Spinal cord (tissue), 10 donors: ENCODE data around the gene DAAM2. TPM values are rescaled to one million over a fixed set of nuclear protein-coding genes. Genes with fewer than 3 reads are reported as not detected.

Experiments
- DNase-seq, 6 donors: peaks; one replicate each; pipeline versions ENCODE4 v3.0.0 to v3.0.0-alpha.2; 2013 to 2015; ENCODE audit warnings: low spot score in 6 of 6, low read depth in 4 of 6
- H3K27ac ChIP-seq: one replicate; pipeline ENCODE4 v1.5.1; 2013; ENCODE audit warnings: low read depth, low read length, control low read depth
- H3K27me3 ChIP-seq: one replicate; pipeline ENCODE4 v1.6.1; 2013; ENCODE audit warnings: low read length; ENCODE audit not compliant: control insufficient read depth, insufficient read depth
- H3K36me3 ChIP-seq: one replicate; pipeline ENCODE4 v1.6.1; 2013; ENCODE audit warnings: low read length; ENCODE audit not compliant: control insufficient read depth, insufficient read depth
- H3K4me1 ChIP-seq: one replicate; pipeline ENCODE4 v1.6.1; 2013; ENCODE audit warnings: low read length; ENCODE audit not compliant: control insufficient read depth, insufficient read depth
- H3K4me3 ChIP-seq: one replicate; pipeline ENCODE4 v1.5.1; 2013; ENCODE audit warnings: low read depth, low read length, control low read depth
- H3K9me3 ChIP-seq: one replicate; pipeline ENCODE4 v1.6.1; 2013; ENCODE audit warnings: low read length; ENCODE audit not compliant: control insufficient read depth, insufficient read depth
- WGBS: methylation state at CpG from one replicate; pipeline ENCODE4 v1.1.5; 2013; ENCODE audit warnings: missing lambda C conversion rate; ENCODE audit not compliant: insufficient coverage; 5-methylcytosine and 5-hydroxymethylcytosine counted together
- polyA plus RNA-seq, 2 donors: library from polyadenylated mRNA; unstranded; fragments of 120-200 nt; gene quantifications; one replicate each; pipeline ENCODE4 v1.2.1, GENCODE V29; 2013; ENCODE audit not compliant: insufficient read length in 2 of 2
- total RNA-seq, 2 donors: library from RNA; depleted of rRNA in 1 of 2; stranded (reverse); fragments of 120-200 nt in 1 of 2; fragments of >200 nt in 1 of 2; gene quantifications; one replicate each; pipeline versions ENCODE4 v1.2.3 to v1.2.4, GENCODE V29; 2013 to 2014
- donor health status: healthy.

Gene DAAM2
- total and polyA plus RNA-seq, 4 donors = 79.5 to 159 (median 107) TPM

GRCh38 chr6:39914239-39914638, 122.1 kb downstream of the DAAM2 start:
- no peak overlapping the region for H3K27ac ChIP-seq
- H3K27me3 ChIP-seq = no peaks in the 10 kb centered on the region
- no peak overlapping the region for H3K4me3 ChIP-seq
- no peaks in the 10 kb centered on the region for H3K4me1 ChIP-seq
- H3K36me3 ChIP-seq = peaks cover 48% of the 10 kb centered on the region
- 100% methylated on average over 3 of the region's 3 CpGs for WGBS
- DNase-seq = no peak
- no peaks in the 10 kb centered on the region for H3K9me3 ChIP-seq

GRCh38 chr6:39915866-39916265, 123.7 kb downstream of the DAAM2 start:
- Histone ChIP-seq H3K4me1 (no peaks in the 10 kb centered on the region), H3K27me3 (no peaks in the 10 kb centered on the region), H3K9me3 (no peaks in the 10 kb centered on the region), H3K36me3 (peaks cover 44% of the 10 kb centered on the region), H3K27ac (no peak overlapping the region), H3K4me3 (no peak overlapping the region)
- no peak for DNase-seq
- 96% methylated on average over 4 of the region's 5 CpGs for WGBS

GRCh38 chr6:39917329-39917728, 125.2 kb downstream of the DAAM2 start:
- Histone ChIP-seq H3K27ac (no peak overlapping the region), H3K36me3 (peaks cover 39% of the 10 kb centered on the region), H3K9me3 (no peaks in the 10 kb centered on the region), H3K4me1 (no peaks in the 10 kb centered on the region), H3K27me3 (no peaks in the 10 kb centered on the region), H3K4me3 (no peak overlapping the region)
- WGBS = no CpG with 5 or more reads among the region's 4 CpGs
- DNase-seq = no peak

GRCh38 chr6:39917981-39918380, 125.8 kb downstream of the DAAM2 start:
- no peaks in the 10 kb centered on the region for H3K9me3 ChIP-seq
- peaks cover 38% of the 10 kb centered on the region for H3K36me3 ChIP-seq
- peaks cover 3% of the 10 kb centered on the region for H3K4me1 ChIP-seq
- H3K4me3 ChIP-seq = no peak overlapping the region
- DNase-seq = no peak
- H3K27me3 ChIP-seq = no peaks in the 10 kb centered on the region
- 80% methylated on average over 1 of the region's 3 CpGs for WGBS
- H3K27ac ChIP-seq = no peak overlapping the region

- peaks cover 11% of the 10 kb centered on the region for H3K4me1 ChIP-seq
- H3K9me3 ChIP-seq = no peaks in the 10 kb centered on the region
- no peak overlapping the region for H3K4me3 ChIP-seq
- DNase-seq = no peak
- no peaks in the 10 kb centered on the region for H3K27me3 ChIP-seq
- WGBS = 100% methylated on average over 3 of the region's 5 CpGs
- H3K27ac ChIP-seq = no peak overlapping the region
- peaks cover 38% of the 10 kb centered on the region for H3K36me3 ChIP-seq
Measured at GRCh38 chr6:39918831-39919230, 126.7 kb downstream of the DAAM2 start.

- H3K27ac ChIP-seq = no peak overlapping the region
- peaks cover 35% of the 10 kb centered on the region for H3K36me3 ChIP-seq
- H3K4me1 ChIP-seq = peaks cover 12% of the 10 kb centered on the region
- no peak overlapping the region for H3K4me3 ChIP-seq
- no peaks in the 10 kb centered on the region for H3K9me3 ChIP-seq
- WGBS = no CpG with 5 or more reads among the region's 3 CpGs
- no peak for DNase-seq
- H3K27me3 ChIP-seq = no peaks in the 10 kb centered on the region
Measured at GRCh38 chr6:39920157-39920556, 128.0 kb downstream of the DAAM2 start.

GRCh38 chr6:39922821-39923220, 130.6 kb downstream of the DAAM2 start:
- H3K4me1 ChIP-seq = peaks cover 12% of the 10 kb centered on the region
- H3K27ac ChIP-seq = no peak overlapping the region
- WGBS = 64% methylated on average over 2 of the region's 5 CpGs

GRCh38 chr6:39923394-39923793, 131.2 kb downstream of the DAAM2 start:
- Histone ChIP-seq H3K9me3 (no peaks in the 10 kb centered on the region), H3K4me1 (peaks cover 12% of the 10 kb centered on the region), H3K27ac (no peak overlapping the region), H3K36me3 (peaks cover 39% of the 10 kb centered on the region), H3K27me3 (no peaks in the 10 kb centered on the region), H3K4me3 (no peak overlapping the region)
- DNase-seq = peak in 1 of 6 donors; percentile 25
- 100% methylated on average over 1 of the region's 5 CpGs for WGBS

More at GRCh38 chr6:39922821-39923220, 130.6 kb downstream of the DAAM2 start:
- H3K9me3 ChIP-seq = no peaks in the 10 kb centered on the region
- H3K4me3 ChIP-seq = no peak overlapping the region
- peaks cover 39% of the 10 kb centered on the region for H3K36me3 ChIP-seq
- no peak for DNase-seq
- no peaks in the 10 kb centered on the region for H3K27me3 ChIP-seq

GRCh38 chr6:39923861-39924260, 131.7 kb downstream of the DAAM2 start:
- Histone ChIP-seq H3K4me3 (no peak overlapping the region), H3K27ac (no peak overlapping the region), H3K4me1 (peaks cover 12% of the 10 kb centered on the region), H3K36me3 (peaks cover 39% of the 10 kb centered on the region), H3K9me3 (no peaks in the 10 kb centered on the region), H3K27me3 (no peaks in the 10 kb centered on the region)
- WGBS = 79% methylated on average over 5 of the region's 6 CpGs
- DNase-seq = no peak

- Histone ChIP-seq H3K4me1 (peaks cover 12% of the 10 kb centered on the region), H3K27me3 (no peaks in the 10 kb centered on the region), H3K27ac (no peak overlapping the region), H3K4me3 (no peak overlapping the region), H3K9me3 (no peaks in the 10 kb centered on the region), H3K36me3 (peaks cover 39% of the 10 kb centered on the region)
- 100% methylated on average over 1 of the region's 6 CpGs for WGBS
- no peak for DNase-seq
Measured at GRCh38 chr6:39924283-39924682, 132.1 kb downstream of the DAAM2 start.
